ENCODE data around the gene CUL4A. TPM values are rescaled to one million over a fixed set of nuclear protein-coding genes. Genes with fewer than 3 reads are reported as not detected.
A peak's percentile ranks its signal among the peaks of the same experiment; 100 is the strongest.

Gene CUL4A
- total and polyA plus RNA-seq, 7 donors, result 75.4 to 180 (median 135) TPM

DNA sequence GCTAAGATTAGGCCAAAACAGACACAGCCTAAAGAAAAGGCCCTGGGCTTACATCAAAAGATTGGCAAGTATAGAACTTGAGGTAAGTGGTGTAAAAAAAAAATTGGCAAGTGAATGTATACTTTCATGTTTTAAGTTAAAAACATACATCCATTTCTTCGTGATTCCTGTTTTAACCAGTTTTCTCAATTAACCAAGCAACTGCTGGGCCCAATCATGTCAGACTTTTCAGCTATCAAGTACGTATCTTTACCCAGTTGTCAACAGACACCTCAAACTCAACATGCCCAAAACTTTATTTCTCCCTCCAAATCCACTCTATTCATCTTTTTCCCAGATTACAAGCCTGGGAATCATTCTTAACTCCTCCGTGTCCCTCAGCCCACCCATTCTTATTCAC is 2.0 kb upstream of the CUL4A start:
- peaks cover 59% of the 10 kb centered on the region for H3K4me1 ChIP-seq
- intact Hi-C loops (cut with DNase I), result loop anchor here (5.0 to 10.0 kb wide), 3 partner anchors 50 to 173 kb away; partner anchors contain the start of genes PROZ (in 2 of the 2) and LAMP1 (in 1 of the 2)
- H3K4me3 ChIP-seq, result peak overlapping the region; percentile 88
- H3K27me3 ChIP-seq (ENCODE audit: insufficient read depth in 3 of 3, low read length in 2 of 3), result no peaks in the 10 kb centered on the region
- TF ChIP-seq, protein P1, sequence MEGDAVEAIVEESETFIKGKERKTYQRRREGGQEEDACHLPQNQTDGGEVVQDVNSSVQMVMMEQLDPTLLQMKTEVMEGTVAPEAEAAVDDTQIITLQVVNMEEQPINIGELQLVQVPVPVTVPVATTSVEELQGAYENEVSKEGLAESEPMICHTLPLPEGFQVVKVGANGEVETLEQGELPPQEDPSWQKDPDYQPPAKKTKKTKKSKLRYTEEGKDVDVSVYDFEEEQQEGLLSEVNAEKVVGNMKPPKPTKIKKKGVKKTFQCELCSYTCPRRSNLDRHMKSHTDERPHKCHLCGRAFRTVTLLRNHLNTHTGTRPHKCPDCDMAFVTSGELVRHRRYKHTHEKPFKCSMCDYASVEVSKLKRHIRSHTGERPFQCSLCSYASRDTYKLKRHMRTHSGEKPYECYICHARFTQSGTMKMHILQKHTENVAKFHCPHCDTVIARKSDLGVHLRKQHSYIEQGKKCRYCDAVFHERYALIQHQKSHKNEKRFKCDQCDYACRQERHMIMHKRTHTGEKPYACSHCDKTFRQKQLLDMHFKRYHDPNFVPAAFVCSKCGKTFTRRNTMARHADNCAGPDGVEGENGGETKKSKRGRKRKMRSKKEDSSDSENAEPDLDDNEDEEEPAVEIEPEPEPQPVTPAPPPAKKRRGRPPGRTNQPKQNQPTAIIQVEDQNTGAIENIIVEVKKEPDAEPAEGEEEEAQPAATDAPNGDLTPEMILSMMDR (IDR thresholded peaks at IDR 0.05), result no peak
- no peaks in the 10 kb centered on the region for H3K9me3 ChIP-seq
- peaks cover 0 to 25% of the 10 kb centered on the region in 2 donors for H3K36me3 ChIP-seq (ENCODE audit: insufficient read depth in 1 of 2, low read depth in 1 of 2)
- WGBS, 3 donors, result 28 to 41% (median 34%) methylated on average over 3 of the region's 3 CpGs
- no peak for ATAC-seq
- H3K27ac ChIP-seq, result peak overlapping the region; percentile 98
- no peak for DNase-seq

DNA sequence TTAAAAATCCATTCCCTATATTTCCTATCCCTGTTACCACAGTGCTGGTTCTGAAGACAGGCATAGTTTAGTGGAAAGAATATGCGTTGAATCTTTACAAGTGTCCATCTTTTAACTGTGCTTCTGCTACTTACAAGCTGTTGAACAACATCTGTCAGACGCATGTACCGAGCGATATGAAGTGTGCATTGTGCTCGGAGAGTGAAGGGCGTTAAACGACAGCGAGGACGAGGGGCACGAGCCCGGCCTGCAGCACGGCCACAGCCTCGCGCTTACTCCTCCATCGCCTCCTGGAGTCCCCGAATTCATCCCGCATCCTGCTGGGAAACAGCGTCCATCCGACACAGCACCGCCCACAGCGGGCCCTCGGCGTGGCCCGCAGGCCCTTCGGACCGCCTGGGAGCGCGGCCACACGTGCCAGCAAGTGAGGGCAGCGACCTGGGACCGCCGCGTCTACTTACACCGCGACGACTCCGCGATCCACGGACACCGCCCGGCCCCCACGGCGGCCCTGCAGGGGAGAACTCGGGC is 1.5 kb upstream of the CUL4A start:
- Histone ChIP-seq H3K4me1 (peaks cover 61% of the 10 kb centered on the region), H3K4me3 (peak overlapping the region; percentile 88), H3K9me3 (no peaks in the 10 kb centered on the region), H3K36me3 (ENCODE audit: insufficient read depth in 1 of 2, low read depth in 1 of 2) (peaks cover 0 to 28% of the 10 kb centered on the region in 2 donors), H3K27me3 (ENCODE audit: insufficient read depth in 3 of 3, low read length in 2 of 3) (no peaks in the 10 kb centered on the region), H3K27ac (peak overlapping the region; percentile 98)
- TF ChIP-seq, protein P1 (IDR thresholded peaks at IDR 0.05), result no peak
- peak in 1 of 2 donors; percentile 43 for DNase-seq
- 0 to 2% (median 1%) methylated on average over 34 to 44 of the region's 44 CpGs for WGBS, 3 donors
- ATAC-seq, result peak; percentile 36 to 50 (median 44)
- intact Hi-C loops (cut with DNase I), result loop anchor here (5.0 to 10.0 kb wide), 3 partner anchors 51 to 173 kb away; partner anchors contain the start of genes PROZ (in 2 of the 2) and LAMP1 (in 1 of the 2)

DNA sequence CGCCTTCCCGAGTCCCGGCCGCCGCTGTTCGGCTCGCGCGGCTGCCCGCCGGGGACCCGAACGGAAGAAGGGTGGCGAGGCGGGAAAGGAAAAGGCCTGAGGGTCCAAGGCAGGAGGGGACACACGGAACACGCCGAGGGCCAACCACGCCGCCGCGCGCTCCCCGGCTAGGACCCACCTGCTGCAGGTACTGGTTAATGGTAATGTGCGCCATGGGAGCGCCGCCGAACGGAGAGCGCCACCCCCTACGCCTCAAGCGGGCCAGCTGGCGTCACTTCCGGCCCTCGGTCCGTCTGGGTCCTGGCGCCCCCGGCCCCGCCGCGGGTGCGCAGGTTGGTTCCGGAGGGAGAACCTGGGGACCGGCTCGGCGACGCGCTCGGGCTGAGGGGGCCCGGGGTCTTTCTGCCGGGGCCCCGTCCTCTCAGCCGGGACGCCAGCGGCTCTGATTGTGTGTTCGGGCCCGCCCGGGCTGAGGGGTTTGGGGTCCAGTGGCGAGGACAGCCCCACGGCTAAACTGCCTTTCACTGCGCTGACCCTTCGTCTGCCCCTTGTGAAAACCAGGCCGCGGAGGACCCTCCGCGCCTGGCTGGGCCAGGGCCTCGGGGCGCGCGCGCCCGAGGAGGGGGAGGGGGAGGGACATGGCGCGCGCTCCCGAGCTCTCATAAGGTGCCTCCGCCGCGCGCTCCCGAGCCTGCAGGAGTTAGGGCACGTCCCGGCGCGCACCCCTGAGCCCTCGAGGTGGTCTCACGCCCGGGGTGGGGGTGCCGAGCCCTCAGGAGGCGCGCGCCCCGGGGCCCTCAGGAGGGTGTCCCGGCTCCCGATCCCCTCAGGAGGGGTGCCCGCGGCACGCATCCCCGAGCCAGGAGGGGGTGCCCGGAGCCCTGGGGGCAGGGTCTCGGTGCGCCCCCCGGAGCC is 735 bp upstream of the CUL4A start, which contains the start of gene PCID2:
Gene PCID2, minus strand, starts transcription at position 249 of the 915 bp plus-strand sequence. Its CDS starts 35 bp downstream, at position 214.
- TF ChIP-seq, protein P1 (IDR thresholded peaks at IDR 0.05), result peak; percentile 4
- Histone ChIP-seq H3K4me1 (peaks cover 62% of the 10 kb centered on the region), H3K9me3 (no peaks in the 10 kb centered on the region), H3K36me3 (ENCODE audit: insufficient read depth in 1 of 2, low read depth in 1 of 2) (peaks cover 0 to 28% of the 10 kb centered on the region in 2 donors), H3K4me3 (peak within 1 kb of the TSS; percentile 88), H3K27ac (peak within 1 kb of the TSS; percentile 98), H3K27me3 (ENCODE audit: insufficient read depth in 3 of 3, low read length in 2 of 3) (no peaks in the 10 kb centered on the region)
- DNase-seq (peak; percentile 89 to 94), ATAC-seq (peak; percentile 91 to 93 (median 92))
- intact Hi-C loops (cut with DNase I), result loop anchor here (5.0 to 10.0 kb wide), 3 partner anchors 51 to 174 kb away; partner anchors contain the start of genes PROZ (in 2 of the 2) and LAMP1 (in 1 of the 2)
- 0% methylated on average over 45 to 103 of the region's 103 CpGs for WGBS, 3 donors

DNA sequence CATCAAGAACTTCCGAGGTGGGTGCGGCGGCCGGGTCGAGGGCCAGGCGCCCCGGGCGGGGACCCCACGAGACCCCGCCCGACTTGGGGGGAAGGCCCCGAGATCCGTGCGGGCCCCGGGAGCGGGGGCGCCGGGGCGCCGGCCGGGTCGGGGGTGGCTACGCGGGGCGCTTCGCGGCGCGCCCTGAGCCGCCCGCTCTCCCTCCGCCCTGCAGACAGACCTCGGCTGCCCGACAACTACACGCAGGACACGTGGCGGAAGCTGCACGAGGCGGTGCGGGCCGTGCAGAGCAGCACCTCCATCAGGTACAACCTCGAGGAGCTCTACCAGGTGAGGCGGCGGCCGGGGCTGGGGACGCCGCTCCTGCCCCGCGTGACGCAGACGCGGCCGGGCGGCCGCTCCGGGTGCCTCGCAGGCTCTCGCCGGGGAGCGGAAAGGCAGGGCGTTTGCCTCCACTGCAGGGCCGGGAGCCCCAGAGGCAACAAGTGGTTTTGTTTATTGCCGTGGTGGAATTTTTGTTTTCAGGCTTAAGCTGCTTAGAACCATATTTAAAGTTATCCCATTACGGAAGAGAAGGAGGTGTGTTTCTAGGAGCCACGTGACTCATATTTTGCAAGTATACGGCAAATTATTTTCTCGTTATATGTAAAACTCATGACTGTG is 477 bp downstream of the CUL4A start:
- ATAC-seq (peak; percentile 3 to 10 (median 8)), DNase-seq (peak; percentile 59 to 77)
- WGBS, 3 donors, result 0 to 1% (median 1%) methylated on average over 36 to 67 of the region's 67 CpGs
- intact Hi-C loops (cut with DNase I), result loop anchor here (5.0 to 10.0 kb wide), 3 partner anchors 53 to 175 kb away; partner anchors contain the start of genes PROZ (in 2 of the 2) and LAMP1 (in 1 of the 2)
- peaks cover 72% of the 10 kb centered on the region for H3K4me1 ChIP-seq
- TF ChIP-seq, protein P1 (IDR thresholded peaks at IDR 0.05), result no peak
- H3K4me3 ChIP-seq, result peak overlapping the region; percentile 88
- H3K9me3 ChIP-seq, result no peaks in the 10 kb centered on the region
- peaks cover 0 to 28% of the 10 kb centered on the region in 2 donors for H3K36me3 ChIP-seq (ENCODE audit: insufficient read depth in 1 of 2, low read depth in 1 of 2)
- H3K27me3 ChIP-seq (ENCODE audit: insufficient read depth in 3 of 3, low read length in 2 of 3), result no peaks in the 10 kb centered on the region
- H3K27ac ChIP-seq, result peak overlapping the region; percentile 98
